ENCODE data around the gene B2M. TPM values are rescaled to one million over a fixed set of nuclear protein-coding genes. Genes with fewer than 3 reads are reported as not detected.

The B2M gene
- total and polyA plus RNA-seq, 2 of the 8 experiments (the other 6 are each of a cell fraction or from before 2014, with no cell fraction given): 78.9 to 907 TPM

DNA sequence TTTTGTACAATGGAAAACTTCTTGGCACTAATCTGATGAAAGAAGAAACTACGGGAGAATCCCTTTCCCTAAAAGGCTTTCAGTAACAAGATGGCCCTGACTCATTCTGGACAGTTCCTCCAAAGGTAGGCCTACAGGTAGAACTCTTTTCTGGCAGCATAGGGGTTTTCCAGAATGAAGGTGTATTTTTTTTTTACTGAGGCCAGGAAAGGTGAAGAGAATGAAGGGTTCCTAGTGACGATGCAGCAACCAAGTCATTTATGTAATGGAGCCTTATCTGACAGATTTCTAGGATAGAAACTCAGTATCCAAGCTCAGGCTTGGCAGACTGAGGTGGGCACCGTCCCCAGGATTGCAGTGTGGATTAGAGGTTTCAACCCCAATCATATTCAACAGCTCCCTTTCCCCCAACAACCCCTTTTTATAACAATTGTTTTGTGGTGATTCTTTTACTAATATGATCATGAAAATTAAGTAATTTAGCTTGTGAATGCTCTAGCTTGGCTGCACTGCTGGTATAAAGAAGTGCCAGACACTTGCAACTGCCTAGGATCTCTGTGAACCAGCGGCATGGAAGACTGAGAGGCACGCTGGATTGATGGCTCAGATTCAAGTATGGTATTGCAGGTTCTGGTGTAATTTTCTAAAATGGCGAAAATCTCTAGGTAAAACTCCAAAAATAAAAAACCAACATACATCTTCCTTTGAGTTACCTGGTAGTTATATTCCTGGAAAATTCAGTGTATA, 16.3 kb downstream of the B2M start (continued):
- TF ChIP-seq, protein P1, sequence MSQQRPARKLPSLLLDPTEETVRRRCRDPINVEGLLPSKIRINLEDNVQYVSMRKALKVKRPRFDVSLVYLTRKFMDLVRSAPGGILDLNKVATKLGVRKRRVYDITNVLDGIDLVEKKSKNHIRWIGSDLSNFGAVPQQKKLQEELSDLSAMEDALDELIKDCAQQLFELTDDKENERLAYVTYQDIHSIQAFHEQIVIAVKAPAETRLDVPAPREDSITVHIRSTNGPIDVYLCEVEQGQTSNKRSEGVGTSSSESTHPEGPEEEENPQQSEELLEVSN (IDR thresholded peaks at IDR 0.05): no peak
- no peak for TF ChIP-seq SP4 (IDR thresholded peaks at IDR 0.05; ENCODE audit: low read length)
- TF ChIP-seq RNF2 (IDR thresholded peaks at IDR 0.05; ENCODE audit: borderline replicate concordance, low read depth, low read length, missing control alignments, poor library complexity, severe bottlenecking): no peak

All from H1 (cell line).